Esophagus squamous epithelium (tissue), 4 donors: Measurements from ENCODE around the gene TTC28.

Experiments
- POLR2A ChIP-seq, 4 donors: fragments of 450-650 bp; IDR thresholded peaks; one replicate each; pipeline ENCODE4 v1.6.1; 2017; ENCODE audit warnings: antibody characterized with exemption in 4 of 4, mild to moderate bottlenecking in 4 of 4, moderate library complexity in 3 of 4
- TF ChIP-seq, protein P1 (sequence below), 6 experiments: fragments of 450-650 bp in 4 of 6; fragments of 200-600 bp in 2 of 6; sonication (generic) in 2 of 6; IDR thresholded peaks; one replicate each; pipeline ENCODE4 v1.5.1; 2016 to 2019; ENCODE audit warnings: antibody characterized with exemption in 6 of 6, mild to moderate bottlenecking in 4 of 6, moderate library complexity in 4 of 6

DNA sequence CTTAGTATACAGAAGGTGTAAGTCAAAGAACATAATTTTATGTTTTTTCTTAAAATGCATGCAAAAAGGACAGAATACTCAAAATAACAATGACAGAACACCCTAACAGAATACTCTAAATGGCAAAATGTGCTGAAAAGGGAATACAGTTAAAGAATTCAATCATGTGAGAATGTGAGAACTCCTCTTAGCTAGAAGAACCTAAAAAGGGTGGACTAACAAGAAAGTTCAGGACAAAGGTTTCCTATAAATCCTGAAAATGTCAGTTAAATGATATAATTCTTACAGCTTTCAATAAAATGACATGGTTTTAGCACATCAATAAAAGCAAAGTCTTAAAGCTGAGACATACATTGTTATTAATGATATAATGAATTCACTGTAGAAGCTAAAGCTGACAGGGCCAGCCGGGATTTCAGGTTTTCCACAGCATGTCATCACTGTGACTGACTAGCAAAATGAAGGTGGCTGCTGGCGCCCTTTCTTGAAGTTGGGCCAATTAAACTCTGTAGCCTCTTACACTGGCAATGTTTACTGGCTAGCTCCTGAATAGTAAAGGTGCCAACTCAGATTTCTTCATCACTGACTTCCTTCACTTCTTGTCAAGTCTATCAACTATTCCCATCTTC is 244.4 kb downstream of the TTC28 start:
- TF ChIP-seq, protein P1, sequence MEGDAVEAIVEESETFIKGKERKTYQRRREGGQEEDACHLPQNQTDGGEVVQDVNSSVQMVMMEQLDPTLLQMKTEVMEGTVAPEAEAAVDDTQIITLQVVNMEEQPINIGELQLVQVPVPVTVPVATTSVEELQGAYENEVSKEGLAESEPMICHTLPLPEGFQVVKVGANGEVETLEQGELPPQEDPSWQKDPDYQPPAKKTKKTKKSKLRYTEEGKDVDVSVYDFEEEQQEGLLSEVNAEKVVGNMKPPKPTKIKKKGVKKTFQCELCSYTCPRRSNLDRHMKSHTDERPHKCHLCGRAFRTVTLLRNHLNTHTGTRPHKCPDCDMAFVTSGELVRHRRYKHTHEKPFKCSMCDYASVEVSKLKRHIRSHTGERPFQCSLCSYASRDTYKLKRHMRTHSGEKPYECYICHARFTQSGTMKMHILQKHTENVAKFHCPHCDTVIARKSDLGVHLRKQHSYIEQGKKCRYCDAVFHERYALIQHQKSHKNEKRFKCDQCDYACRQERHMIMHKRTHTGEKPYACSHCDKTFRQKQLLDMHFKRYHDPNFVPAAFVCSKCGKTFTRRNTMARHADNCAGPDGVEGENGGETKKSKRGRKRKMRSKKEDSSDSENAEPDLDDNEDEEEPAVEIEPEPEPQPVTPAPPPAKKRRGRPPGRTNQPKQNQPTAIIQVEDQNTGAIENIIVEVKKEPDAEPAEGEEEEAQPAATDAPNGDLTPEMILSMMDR (IDR thresholded peaks at IDR 0.05): no peak
- TF ChIP-seq POLR2A (IDR thresholded peaks at IDR 0.05): no peak
